ENCODE results near the gene PCDHGA1. TPM values are rescaled to one million over a fixed set of nuclear protein-coding genes. Genes with fewer than 3 reads are reported as not detected.
"Not testable (repeated sequence)": the region's sequence is repeated elsewhere in the genome, so short reads cannot be mapped to it uniquely, and the experiment has no call there.

The PCDHGA1 gene
- total RNA-seq, 1 experiment from 2014 or later, result 0.64 TPM

GRCh38 chr5:141403387-141403786 is 73.1 kb downstream of the PCDHGA1 start:
- H3K27ac Mint-ChIP-seq (ENCODE audit: unreplicated experiment), result no peak overlapping the region
- H3K9me3 Mint-ChIP-seq (ENCODE audit: unreplicated experiment), result peaks cover 11% of the 10 kb centered on the region
- POLR2A ChIA-PET, result no interaction called here
- no peak for DNase-seq
- H3K4me1 Mint-ChIP-seq (ENCODE audit: low read depth, unreplicated experiment), result no peaks in the 10 kb centered on the region
- no TSS peak for BruUV-seq (replicated peaks)
- intact Hi-C loops (cut with micrococcal nuclease; ENCODE audit: unreplicated experiment), result no loop called here
- Histone ChIP-seq H3K4me3 (ENCODE audit: low read depth, low read length) (no peak overlapping the region), H3K36me3 (ENCODE audit: control insufficient read depth, insufficient read depth, low read length) (no peaks in the 10 kb centered on the region), H3K27me3 (replicated peaks; ENCODE audit: control insufficient read depth, insufficient read depth, low read length) (no peaks in the 10 kb centered on the region), H3K4me1 (no peaks in the 10 kb centered on the region), H3K9me3 (peaks cover 19% of the 10 kb centered on the region)
- H3K27me3 Mint-ChIP-seq (ENCODE audit: insufficient read depth, unreplicated experiment), result no peaks in the 10 kb centered on the region
- H3K36me3 Mint-ChIP-seq (ENCODE audit: insufficient read depth, unreplicated experiment), result peaks cover 17% of the 10 kb centered on the region
- H3K4me3 Mint-ChIP-seq (ENCODE audit: unreplicated experiment), result no peak overlapping the region
- CTCF ChIA-PET, result no interaction called here
- TF ChIP-seq CTCF (IDR thresholded peaks at IDR 0.05; ENCODE audit: insufficient read depth in 1 of 2, low read depth in 1 of 2, low read length in 1 of 2, severe bottlenecking in 1 of 2, unreplicated experiment in 1 of 2), result no peak

- H3K4me3 ChIP-seq (ENCODE audit: low read depth, low read length); intact Hi-C loops (cut with micrococcal nuclease; ENCODE audit: unreplicated experiment); BruUV-seq (replicated peaks); H3K27me3 Mint-ChIP-seq (ENCODE audit: insufficient read depth, unreplicated experiment); H3K4me1 Mint-ChIP-seq (ENCODE audit: low read depth, unreplicated experiment); H3K36me3 ChIP-seq (ENCODE audit: control insufficient read depth, insufficient read depth, low read length); H3K27me3 ChIP-seq (replicated peaks; ENCODE audit: control insufficient read depth, insufficient read depth, low read length); H3K9me3 ChIP-seq; H3K4me3 Mint-ChIP-seq (ENCODE audit: unreplicated experiment); DNase-seq; POLR2A ChIA-PET; H3K27ac Mint-ChIP-seq (ENCODE audit: unreplicated experiment); H3K4me1 ChIP-seq: not testable (repeated sequence)
- Mint-ChIP-seq H3K36me3 (ENCODE audit: insufficient read depth, unreplicated experiment) (peaks cover 14% of the 10 kb centered on the region), H3K9me3 (ENCODE audit: unreplicated experiment) (peaks cover 19% of the 10 kb centered on the region)
- CTCF ChIA-PET, result interaction anchor here (1.3 kb wide), 1 partner anchor 156 kb away, joined by 5 read pairs; no protein-coding TSS in a partner anchor
- peak in 1 of 2 experiments; percentile 12 for TF ChIP-seq CTCF (IDR thresholded peaks at IDR 0.05; ENCODE audit: insufficient read depth in 1 of 2, low read depth in 1 of 2, low read length in 1 of 2, severe bottlenecking in 1 of 2, unreplicated experiment in 1 of 2)
These were observed 77.6 kb downstream of the PCDHGA1 start, which contains the start of gene PCDHGB6 for GRCh38 chr5:141407790-141408505. TSS of gene PCDHGB6 (plus strand) at chr5:141408021. CDS start at chr5:141408203, 182 bp downstream.

- BruUV-seq (replicated peaks), result no TSS peak
- peaks cover 7% of the 10 kb centered on the region for H3K9me3 ChIP-seq
- CTCF ChIA-PET, result no interaction called here
- Mint-ChIP-seq H3K27me3 (ENCODE audit: insufficient read depth, unreplicated experiment) (no peaks in the 10 kb centered on the region), H3K4me3 (ENCODE audit: unreplicated experiment) (no peak overlapping the region), H3K27ac (ENCODE audit: unreplicated experiment) (no peak overlapping the region), H3K9me3 (ENCODE audit: unreplicated experiment) (peaks cover 34% of the 10 kb centered on the region), H3K36me3 (ENCODE audit: insufficient read depth, unreplicated experiment) (peaks cover 4% of the 10 kb centered on the region), H3K4me1 (ENCODE audit: low read depth, unreplicated experiment) (no peaks in the 10 kb centered on the region)
- H3K36me3 ChIP-seq (ENCODE audit: control insufficient read depth, insufficient read depth, low read length), result no peaks in the 10 kb centered on the region
- POLR2A ChIA-PET, result no interaction called here
- intact Hi-C loops (cut with micrococcal nuclease; ENCODE audit: unreplicated experiment), result loop anchor here (5.0 kb wide), 1 partner anchor 87 kb away; the partner anchor contains the start of gene TAF7
- H3K27me3 ChIP-seq (replicated peaks; ENCODE audit: control insufficient read depth, insufficient read depth, low read length), result no peaks in the 10 kb centered on the region
- no peaks in the 10 kb centered on the region for H3K4me1 ChIP-seq
- no peak for TF ChIP-seq CTCF (IDR thresholded peaks at IDR 0.05; ENCODE audit: insufficient read depth in 1 of 2, low read depth in 1 of 2, low read length in 1 of 2, severe bottlenecking in 1 of 2, unreplicated experiment in 1 of 2)
- DNase-seq, result no peak
- H3K4me3 ChIP-seq (ENCODE audit: low read depth, low read length), result no peak overlapping the region
These were observed 79.4 kb downstream of the PCDHGA1 start for GRCh38 chr5:141409598-141410306.
